Motor neuron (in vitro differentiated cells): ENCODE measurements around the gene DPEP1. TPM values are rescaled to one million over a fixed set of nuclear protein-coding genes. Genes with fewer than 3 reads are reported as not detected.
"Not testable (repeated sequence)": the region's sequence is repeated elsewhere in the genome, so short reads cannot be mapped to it uniquely, and the experiment has no call there.

Experiments used
- ATAC-seq, 8 experiments: fragments of 200-7000 bp; cut with Tn5 transposase; replicated peaks in 6 of 8; 2 replicates each; pipeline ENCODE4 v1.8.0; 2021; ENCODE audit warnings: mild to moderate bottlenecking in 8 of 8, moderate library complexity in 8 of 8
- H3K27ac ChIP-seq, 2 donors: fragments of 250-450 bp; sonication (Bioruptor Pico); 2 replicates each; pipeline ENCODE4 v1.9.0; 2021; ENCODE audit warnings: antibody characterized with exemption in 2 of 2, mild to moderate bottlenecking in 2 of 2, moderate library complexity in 1 of 2
- H3K4me1 ChIP-seq, 2 donors: fragments of 250-450 bp; sonication (Bioruptor Pico); replicated peaks in 1 of 2; 2 replicates each; pipeline ENCODE4 v1.6.1; 2021; ENCODE audit warnings: antibody characterized with exemption in 2 of 2, mild to moderate bottlenecking in 2 of 2, moderate library complexity in 1 of 2
- H3K4me3 ChIP-seq, 5 donors: fragments of 250-450 bp; sonication (Bioruptor Pico); 2 replicates each; pipeline ENCODE4 v1.9.0; 2021; ENCODE audit warnings: antibody characterized with exemption in 5 of 5, mild to moderate bottlenecking in 5 of 5, moderate library complexity in 4 of 5
- WGBS, 10 experiments: fragments of 450-650 bp; shearing (Covaris generic); methylation state at CpG; one replicate each; pipeline ENCODE4 v1.0.0; 2022; 5-methylcytosine and 5-hydroxymethylcytosine counted together
- in situ Hi-C, 9 experiments: fragments of 400-800 bp; cut with MboI; loops; one replicate each; pipeline ENCODE4 v1.15.0; 2021; ENCODE audit warnings: low sequenced_read_pairs in 9 of 9, low pct_unique_long_range_greater_than_20kb in 2 of 9; ENCODE audit not compliant: unreplicated experiment in 9 of 9
- total RNA-seq, 8 experiments: library from RNA; unstranded; fragments of 300-600 nt; gene quantifications; 2 replicates each; pipeline versions ENCODE4 v1.2.3 to v1.2.4, GENCODE V29; 2022

DPEP1 gene
- total RNA-seq, 8 experiments from 2014 or later = 0.21 to 1.4 (median 0.34) TPM

- ATAC-seq = peak in 3 of 8 experiments; percentile 7 to 8 (median 8)
- in situ Hi-C loops = no loop called here
- Histone ChIP-seq H3K27ac (peak overlapping the region in 1 of 2 donors; percentile 12), H3K4me1 (peaks cover 10 to 27% of the 10 kb centered on the region in 2 donors), H3K4me3 (no peak overlapping the region)
- 40 to 100% methylated on average over 1 to 2 of the region's 18 CpGs; no CpG with 5 or more reads in 8 of the 10 experiments for WGBS, 10 experiments
Measured at GRCh38 chr16:89621136-89621697, 7.8 kb downstream of the DPEP1 start.

GRCh38 chr16:89621698-89622409 is 8.4 kb downstream of the DPEP1 start:
- H3K4me1 ChIP-seq = peaks cover 10 to 27% of the 10 kb centered on the region in 2 donors
- peak in 5 of 8 experiments; percentile 16 to 59 (median 26) for ATAC-seq
- 17 to 100% (median 72%) methylated on average over 1 to 9 of the region's 32 CpGs; no CpG with 5 or more reads in 4 of the 10 experiments for WGBS, 10 experiments
- peak overlapping the region in 1 of 2 donors; percentile 11 for H3K27ac ChIP-seq
- in situ Hi-C loops = no loop called here
- H3K4me3 ChIP-seq = no peak overlapping the region

- Histone ChIP-seq H3K27ac (peak overlapping the region in 1 of 2 donors; percentile 27), H3K4me3 (no peak overlapping the region), H3K4me1 (peaks cover 10 to 23% of the 10 kb centered on the region in 2 donors)
- in situ Hi-C loops = no loop called here
- ATAC-seq = peak; percentile 17 to 82 (median 50)
- WGBS, 10 experiments = 16 to 100% (median 47%) methylated on average over 1 to 19 of the region's 28 CpGs; no CpG with 5 or more reads in 1 of the 10 experiments
Measured at GRCh38 chr16:89623511-89624261, 10.2 kb downstream of the DPEP1 start.

- H3K27ac ChIP-seq = no peak overlapping the region
- ATAC-seq = no peak
- in situ Hi-C loops = no loop called here
- peaks cover 10 to 23% of the 10 kb centered on the region in 2 donors for H3K4me1 ChIP-seq
- no peak overlapping the region for H3K4me3 ChIP-seq
- WGBS, 10 experiments = 20 to 75% (median 51%) methylated on average over 1 to 10 of the region's 21 CpGs; no CpG with 5 or more reads in 2 of the 10 experiments
Measured at GRCh38 chr16:89624777-89625761, 11.6 kb downstream of the DPEP1 start.

GRCh38 chr16:89629827-89630610 is 16.6 kb downstream of the DPEP1 start:
- Histone ChIP-seq H3K4me3 (no peak overlapping the region), H3K4me1 (no peaks in the 10 kb centered on the region), H3K27ac (no peak overlapping the region)
- ATAC-seq = peak in 2 of 8 experiments; percentile 82 to 98
- in situ Hi-C loops = no loop called here
- 100% methylated on average over 1 of the region's 17 CpGs; no CpG with 5 or more reads in 9 of the 10 experiments for WGBS, 10 experiments

GRCh38 chr16:89633064-89633631 is 19.7 kb downstream of the DPEP1 start:
- no peak overlapping the region for H3K27ac ChIP-seq
- 0 to 100% (median 60%) methylated on average over 1 to 2 of the region's 19 CpGs; no CpG with 5 or more reads in 7 of the 10 experiments for WGBS, 10 experiments
- in situ Hi-C loops = no loop called here
- no peaks in the 10 kb centered on the region for H3K4me1 ChIP-seq
- no peak overlapping the region for H3K4me3 ChIP-seq
- ATAC-seq = peak; percentile 2 to 87 (median 52)

- H3K4me3 ChIP-seq, H3K27ac ChIP-seq, in situ Hi-C loops, H3K4me1 ChIP-seq, ATAC-seq: not testable (repeated sequence)
- WGBS, 10 experiments = 0% methylated on average over 1 of the region's 2 CpGs; no CpG with 5 or more reads in 9 of the 10 experiments
Measured at GRCh38 chr16:89634463-89635385, 21.3 kb downstream of the DPEP1 start.

GRCh38 chr16:89636663-89637062 is 23.2 kb downstream of the DPEP1 start:
- in situ Hi-C loops = no loop called here
- H3K4me3 ChIP-seq = no peak overlapping the region
- H3K4me1 ChIP-seq = peaks cover 16 to 18% of the 10 kb centered on the region in 2 donors
- no peak overlapping the region for H3K27ac ChIP-seq
- ATAC-seq = no peak
- WGBS, 10 experiments = 90 to 100% methylated on average over 1 to 2 of the region's 12 CpGs; no CpG with 5 or more reads in 8 of the 10 experiments

- no peak for ATAC-seq
- Histone ChIP-seq H3K4me3 (no peak overlapping the region), H3K4me1 (peaks cover 21 to 22% of the 10 kb centered on the region in 2 donors), H3K27ac (peak overlapping the region in 1 of 2 donors; percentile 70)
- 80 to 100% methylated on average over 1 of the region's 10 CpGs; no CpG with 5 or more reads in 8 of the 10 experiments for WGBS, 10 experiments
- in situ Hi-C loops = no loop called here
Measured at GRCh38 chr16:89637379-89637778, 23.9 kb downstream of the DPEP1 start.

GRCh38 chr16:89638455-89638854 is 25.0 kb downstream of the DPEP1 start:
- peak overlapping the region; percentile 57 to 70 for H3K27ac ChIP-seq
- in situ Hi-C loops = no loop called here
- ATAC-seq = no peak
- WGBS, 10 experiments = 70% methylated on average over 2 of the region's 10 CpGs; no CpG with 5 or more reads in 9 of the 10 experiments
- peaks cover 21 to 22% of the 10 kb centered on the region in 2 donors for H3K4me1 ChIP-seq
- H3K4me3 ChIP-seq = no peak overlapping the region
